ENCODE data around the gene ST13.
"Not testable (repeated sequence)": the region's sequence is repeated elsewhere in the genome, so short reads cannot be mapped to it uniquely, and the experiment has no call there.

Gene ST13

DNA sequence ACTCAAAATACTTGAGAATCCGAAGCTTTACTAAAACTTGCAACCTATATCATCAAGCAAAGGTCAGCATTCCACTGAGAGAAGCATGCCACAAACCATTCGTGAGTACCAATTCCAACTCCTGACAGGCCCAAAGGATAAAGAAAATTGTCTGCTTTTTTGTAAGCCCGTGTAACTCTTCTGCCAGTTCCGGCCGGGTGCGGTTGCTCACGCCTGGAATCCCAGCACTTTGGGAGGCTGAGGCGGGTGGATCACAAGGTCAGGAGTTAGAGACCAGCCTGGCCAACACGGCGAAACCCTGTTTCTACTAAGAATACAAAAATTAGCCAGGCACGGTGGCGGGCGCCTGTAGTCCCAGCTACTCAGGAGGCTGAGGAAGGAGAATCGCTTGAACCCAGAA, 74.7 kb downstream of the ST13 start:
- not testable (repeated sequence) for DNase-seq (ENCODE audit: low spot score)
